Activated CD4-positive, alpha-beta T cell treated with anti-CD3 and anti-CD28 coated beads for 1 hour (primary cell): ENCODE results near the gene PTGIR.

Source experiments
- DNase-seq: peaks from one replicate; pipeline ENCODE4 v3.0.0-alpha.2; 2020

The PTGIR gene, protein sequence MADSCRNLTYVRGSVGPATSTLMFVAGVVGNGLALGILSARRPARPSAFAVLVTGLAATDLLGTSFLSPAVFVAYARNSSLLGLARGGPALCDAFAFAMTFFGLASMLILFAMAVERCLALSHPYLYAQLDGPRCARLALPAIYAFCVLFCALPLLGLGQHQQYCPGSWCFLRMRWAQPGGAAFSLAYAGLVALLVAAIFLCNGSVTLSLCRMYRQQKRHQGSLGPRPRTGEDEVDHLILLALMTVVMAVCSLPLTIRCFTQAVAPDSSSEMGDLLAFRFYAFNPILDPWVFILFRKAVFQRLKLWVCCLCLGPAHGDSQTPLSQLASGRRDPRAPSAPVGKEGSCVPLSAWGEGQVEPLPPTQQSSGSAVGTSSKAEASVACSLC

DNA sequence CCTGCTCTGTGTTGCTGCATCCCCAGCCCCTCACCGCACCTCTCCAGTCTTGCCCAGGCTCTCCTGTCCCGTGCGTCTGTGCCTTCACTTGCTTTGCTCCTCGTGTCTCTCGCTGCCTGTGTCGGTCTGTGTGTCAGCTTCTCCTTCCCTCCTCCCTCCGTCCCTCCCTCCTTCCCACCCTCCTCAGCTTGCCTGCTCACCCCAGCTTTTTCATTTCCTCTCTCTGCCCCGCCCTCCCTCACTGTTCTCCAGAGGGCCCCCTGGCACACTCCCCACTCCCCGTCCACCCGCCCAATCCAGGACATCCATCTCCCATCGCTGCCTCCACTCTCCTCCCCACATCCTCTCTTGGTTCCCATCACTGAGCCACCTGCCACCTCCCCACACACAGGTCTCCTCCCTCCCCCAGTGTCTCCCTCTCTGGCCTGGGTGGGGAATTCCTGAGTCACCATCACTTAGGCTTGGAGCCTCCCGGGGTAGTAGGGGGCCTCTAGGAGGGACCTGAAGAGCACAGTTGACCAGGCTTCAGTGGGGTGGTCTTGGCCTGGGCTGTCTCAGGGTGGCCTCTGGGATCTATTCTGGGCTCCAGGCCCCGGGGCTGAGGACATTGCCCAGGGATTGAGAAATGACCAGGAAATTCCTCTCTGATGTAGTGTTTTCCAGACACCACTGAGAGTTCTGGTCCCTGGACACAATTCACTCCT, at the start of gene PTGIR:
PTGIR (minus strand) TSS at position 132 of the 704 bp plus-strand sequence. CDS start 864 bp downstream, outside the sequence.
- no peak for DNase-seq

DNA sequence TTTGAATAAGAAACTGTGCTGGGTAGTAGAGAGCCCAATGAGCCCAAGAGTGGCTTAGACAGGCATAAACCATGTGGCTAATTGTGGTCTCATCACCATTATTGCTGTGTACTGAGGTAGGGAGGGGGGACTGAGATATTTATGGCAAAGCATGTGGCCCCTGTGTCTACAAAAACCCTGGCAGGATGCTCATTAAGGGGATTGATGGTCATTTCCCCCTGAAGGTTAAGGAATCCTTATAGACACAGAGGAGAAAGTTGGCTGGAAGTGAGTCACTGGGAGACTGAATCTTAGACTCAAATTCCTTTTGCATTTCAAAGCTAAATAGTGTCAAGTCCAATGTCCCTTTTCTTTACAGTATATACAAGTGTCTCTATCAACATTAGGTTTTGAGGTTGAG, 45.9 kb upstream of the PTGIR start:
- no peak for DNase-seq

DNA sequence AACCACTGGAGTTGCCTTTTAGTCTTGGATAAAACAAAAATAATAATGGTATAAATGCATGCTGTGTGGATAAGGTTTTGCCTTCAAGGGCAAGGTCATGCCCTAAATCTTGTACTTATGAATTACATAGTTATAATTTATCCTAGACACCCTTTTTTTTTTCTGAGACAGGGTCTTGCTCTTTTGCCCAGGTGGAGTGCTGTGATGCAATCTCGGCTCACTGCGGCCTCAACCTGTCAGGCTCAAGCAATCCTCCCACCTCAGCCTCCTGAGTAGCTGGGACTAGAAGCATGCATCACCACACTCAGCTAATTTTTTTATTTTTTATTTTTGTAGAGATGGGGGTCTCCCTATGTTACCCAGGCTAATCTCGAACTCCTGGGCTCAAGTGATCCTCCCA, 43.8 kb upstream of the PTGIR start:
- DNase-seq: no peak

DNA sequence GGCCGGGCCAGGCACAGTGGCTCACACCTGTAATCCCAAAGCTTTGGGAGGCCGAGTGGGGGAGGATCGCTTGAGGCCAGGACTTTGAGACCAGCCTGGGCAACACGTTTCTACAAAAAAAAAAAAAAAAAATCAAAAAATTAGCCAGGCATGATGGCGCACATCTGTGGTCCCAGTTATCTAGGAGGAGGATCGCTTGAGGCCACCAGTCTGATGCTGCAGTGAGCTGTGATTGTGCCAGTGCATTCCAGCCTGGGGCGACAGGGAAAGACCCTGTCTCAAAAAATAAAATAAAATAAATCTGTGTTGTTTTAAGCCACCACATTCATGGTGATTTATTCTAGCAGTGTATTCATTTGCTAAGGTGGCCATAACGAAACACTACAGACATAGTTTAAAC, 40.2 kb upstream of the PTGIR start:
- no peak for DNase-seq

DNA sequence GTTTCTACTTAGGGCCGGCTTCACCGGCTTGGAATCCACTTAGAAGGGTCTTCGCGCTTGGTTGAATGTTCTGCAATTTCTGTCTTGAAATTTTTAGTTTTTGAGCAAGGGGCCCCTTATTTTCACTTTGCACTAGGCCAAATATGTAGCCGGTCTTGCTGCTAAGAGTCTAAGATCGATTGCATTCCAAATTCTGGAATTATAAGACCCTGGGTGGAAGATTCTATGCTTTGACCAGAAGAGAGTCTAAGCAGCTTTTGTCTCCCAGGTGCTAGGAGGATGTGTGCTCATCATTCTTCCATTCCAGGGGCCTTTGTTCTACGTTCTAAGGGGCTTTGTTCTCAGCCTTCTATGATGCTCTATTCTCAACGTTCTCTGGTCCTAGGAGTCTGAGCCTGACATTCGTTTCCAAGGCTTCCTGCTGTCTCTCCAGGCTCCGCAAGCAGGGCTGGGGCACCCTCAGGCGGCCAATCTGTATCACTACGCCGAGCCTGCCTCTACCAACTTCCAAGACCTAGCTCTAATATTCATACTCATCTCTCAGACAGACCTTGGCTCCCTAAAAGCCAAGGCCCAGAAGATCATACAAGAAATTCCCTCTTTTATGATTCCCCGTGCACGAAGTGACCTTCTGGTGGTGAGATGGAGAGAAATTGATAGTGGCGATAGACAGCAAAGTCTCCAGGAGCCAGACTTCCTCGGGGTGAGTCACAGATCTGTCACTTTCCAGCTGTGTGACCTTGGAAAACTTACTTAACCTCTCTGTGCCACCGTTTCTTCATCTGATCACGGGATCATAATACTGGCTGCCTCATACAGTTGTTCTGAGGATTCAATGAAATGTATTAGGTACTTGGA, 37.1 kb upstream of the PTGIR start:
- DNase-seq: peak; percentile 65

DNA sequence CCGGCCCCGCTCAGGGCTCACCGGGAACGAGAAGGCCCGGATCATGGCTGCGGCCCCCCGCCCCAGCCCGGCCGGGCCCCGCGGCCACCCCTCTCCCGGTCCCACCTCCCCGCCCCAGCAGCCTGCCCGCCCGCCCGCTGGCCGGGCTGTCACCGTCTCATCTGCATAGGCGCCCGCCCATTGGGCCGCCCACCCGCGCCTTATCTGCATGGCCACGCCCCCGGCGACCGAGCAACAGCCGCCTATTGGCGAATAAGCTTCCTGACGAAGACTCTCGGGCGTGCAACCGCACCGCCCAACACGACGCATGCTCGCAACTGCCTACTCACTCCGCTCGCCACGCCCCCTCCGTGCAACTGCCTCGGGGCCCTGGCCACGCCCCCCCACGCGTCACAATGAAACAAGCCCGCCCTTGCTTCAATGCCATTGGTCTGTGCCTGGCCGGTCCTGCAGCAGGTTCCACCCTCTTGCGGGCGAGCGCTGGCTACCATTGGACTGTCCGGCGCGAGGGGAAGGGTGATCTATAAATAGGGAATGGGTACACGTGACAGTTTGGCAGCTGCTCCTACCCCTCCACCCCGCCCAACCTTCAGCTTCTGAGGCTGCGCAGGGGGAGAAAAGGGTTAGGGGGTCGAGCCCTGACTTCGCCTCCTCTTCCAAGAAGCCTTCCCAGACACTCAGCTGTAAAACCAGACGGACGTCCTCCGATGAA, 36.3 kb upstream of the PTGIR start, which contains the start of gene DACT3:
DACT3 (minus strand) TSS at position 163 of the 712 bp plus-strand sequence; CDS start at position 45, 118 bp downstream.
- peak; percentile 100 for DNase-seq

DNA sequence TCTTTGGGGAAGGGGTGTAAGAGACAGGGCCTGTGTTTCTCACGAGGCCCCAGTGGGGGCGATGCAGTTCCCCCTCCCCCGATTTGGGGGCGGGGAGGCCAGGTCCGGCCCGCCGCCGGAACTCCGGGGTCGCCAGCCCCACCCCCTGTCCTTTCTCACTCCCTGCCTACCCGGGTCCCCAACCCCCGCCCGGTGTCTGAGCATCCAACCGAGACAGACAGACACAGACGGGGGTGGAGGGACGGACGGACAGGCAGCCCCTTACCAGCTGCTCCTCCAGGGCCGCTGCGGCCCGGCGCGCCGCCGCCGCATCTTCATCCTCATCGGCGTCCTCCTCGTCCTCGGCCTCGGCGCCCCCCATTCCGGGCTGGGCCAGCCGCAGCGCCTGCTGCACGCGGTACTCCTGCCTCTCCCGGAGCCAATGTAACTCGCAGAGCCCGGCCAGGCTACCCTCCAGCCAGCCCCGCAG, 35.7 kb upstream of the PTGIR start:
- DNase-seq: peak; percentile 10

DNA sequence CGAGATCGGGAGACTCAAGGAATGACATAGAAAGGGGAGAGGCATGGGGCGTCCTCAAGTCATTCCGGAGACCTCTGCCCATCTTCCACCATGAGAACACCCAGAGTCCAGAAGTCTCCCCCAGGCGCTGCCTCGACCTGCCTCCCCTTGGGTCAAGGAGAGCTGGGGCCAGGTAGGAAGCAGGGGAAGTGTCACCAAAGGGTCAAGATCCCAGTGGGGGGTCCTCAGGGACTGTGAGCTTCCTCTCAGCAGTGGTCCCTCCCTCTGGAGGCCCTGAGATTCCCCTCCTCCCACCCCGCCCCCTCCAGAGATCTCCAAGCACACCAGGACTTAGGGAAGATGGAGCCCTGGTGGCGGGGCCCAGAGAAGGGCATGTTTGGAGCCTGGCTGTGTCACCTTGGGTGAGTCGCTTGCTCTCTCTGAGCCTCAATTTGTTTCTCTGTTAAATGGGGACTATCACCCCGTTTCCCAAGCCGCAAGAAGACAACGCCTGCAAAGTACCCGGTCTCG, 35.2 kb upstream of the PTGIR start:
- no peak for DNase-seq

DNA sequence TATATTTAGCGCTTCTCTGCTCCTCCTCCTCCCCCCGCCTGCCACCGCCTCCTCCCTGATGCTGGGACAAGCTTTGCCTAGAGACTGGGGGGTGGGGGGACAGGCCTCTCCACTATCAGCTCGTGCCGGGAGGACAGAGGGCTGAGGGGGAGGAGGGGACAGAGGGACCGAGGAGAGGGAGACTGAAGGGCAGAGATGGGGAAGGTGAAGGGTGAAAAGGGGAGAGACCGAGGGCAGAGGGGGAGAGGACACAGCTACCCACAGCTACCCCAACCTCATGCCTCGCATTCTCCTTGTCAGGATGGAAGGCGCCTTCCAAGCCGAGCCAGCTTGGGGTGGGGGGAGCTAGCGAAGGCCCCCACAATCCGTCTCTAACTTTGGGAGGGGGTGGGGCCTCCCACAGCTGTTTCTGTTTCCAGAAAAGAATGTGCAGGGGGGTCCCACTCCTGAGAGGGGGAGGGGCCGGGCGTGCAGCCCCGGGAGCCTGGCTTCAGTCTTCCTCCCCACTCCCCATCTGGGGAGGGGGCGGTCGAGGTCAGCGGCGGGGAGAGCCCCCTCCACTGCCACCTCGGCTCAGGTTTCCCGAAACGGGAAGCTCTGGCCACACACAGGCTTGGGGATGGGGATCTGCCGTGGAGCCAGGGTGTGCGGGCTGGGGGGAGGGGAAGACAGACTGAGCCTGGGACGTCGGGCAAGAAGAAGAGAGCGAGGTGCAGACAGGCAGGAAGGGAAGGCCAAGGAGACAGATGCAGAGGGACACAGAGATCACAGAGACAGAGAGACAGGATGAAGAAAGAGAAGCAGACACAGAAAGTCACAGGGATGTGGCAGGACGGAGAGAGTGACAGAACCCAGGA, 34.5 kb upstream of the PTGIR start:
- no peak for DNase-seq

DNA sequence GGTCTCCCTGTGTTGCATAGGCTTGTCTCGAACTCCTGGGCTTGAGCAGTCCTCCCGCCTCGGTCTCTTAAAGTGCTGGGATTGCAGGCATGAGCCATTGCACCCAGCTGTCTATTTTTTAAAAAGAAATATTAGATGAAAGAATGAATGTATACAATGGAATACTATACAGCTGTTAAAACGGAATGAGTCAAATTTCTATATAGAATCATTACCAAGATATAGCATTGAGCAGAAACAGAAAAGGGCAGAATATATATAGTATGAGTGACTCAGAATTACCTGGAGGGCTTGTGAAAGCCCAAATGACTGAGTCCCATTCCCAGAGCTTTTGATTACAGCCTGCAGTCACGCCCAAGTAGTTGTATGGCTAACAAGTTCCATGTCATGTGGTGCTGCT, 31.7 kb upstream of the PTGIR start:
- DNase-seq: no peak

DNA sequence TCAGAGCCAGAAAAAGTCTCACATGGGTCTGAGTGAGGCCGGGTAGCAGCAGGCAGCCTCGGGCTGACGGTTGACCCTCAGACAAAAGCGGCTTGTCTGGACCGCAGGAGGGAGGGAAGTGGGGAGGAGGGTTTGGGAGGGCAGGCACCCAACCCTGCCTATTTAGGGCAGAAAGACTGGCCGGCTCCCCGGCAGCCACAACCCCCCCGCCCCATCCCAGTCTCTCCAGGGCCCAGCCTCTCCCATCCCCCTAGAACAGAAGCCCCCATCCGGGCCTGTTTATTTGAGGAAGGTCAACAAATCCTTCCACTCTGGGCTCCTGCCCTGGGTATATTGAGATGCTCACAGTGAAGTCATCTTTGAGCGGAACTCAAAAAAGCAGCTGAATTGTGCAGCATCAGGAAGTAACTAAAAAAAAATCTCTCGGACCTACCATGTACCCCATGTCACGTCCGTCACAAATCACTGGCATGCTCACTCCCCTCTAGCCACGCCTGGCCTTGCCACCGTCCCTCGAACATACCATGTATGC, 29.8 kb upstream of the PTGIR start:
- DNase-seq: no peak

DNA sequence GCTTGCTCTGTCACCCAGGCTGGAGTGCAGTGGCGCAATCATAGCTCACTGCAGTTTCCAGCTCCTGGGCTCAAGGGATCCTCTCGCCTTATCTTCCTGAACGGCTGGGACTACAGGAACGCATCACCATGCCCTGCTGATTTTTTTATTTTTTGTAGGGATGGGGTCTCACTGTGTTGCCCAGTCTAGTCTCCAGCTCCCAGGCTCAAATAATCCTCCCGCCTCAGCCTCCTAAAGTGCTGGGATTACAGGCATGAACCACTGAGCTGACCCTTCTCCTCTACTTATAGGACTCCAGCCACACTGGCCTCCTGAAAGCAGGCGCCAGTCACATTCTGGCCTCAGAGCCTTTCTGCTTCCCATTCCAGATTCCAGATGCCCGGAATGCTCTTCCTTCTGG, 25.6 kb upstream of the PTGIR start:
- no peak for DNase-seq

DNA sequence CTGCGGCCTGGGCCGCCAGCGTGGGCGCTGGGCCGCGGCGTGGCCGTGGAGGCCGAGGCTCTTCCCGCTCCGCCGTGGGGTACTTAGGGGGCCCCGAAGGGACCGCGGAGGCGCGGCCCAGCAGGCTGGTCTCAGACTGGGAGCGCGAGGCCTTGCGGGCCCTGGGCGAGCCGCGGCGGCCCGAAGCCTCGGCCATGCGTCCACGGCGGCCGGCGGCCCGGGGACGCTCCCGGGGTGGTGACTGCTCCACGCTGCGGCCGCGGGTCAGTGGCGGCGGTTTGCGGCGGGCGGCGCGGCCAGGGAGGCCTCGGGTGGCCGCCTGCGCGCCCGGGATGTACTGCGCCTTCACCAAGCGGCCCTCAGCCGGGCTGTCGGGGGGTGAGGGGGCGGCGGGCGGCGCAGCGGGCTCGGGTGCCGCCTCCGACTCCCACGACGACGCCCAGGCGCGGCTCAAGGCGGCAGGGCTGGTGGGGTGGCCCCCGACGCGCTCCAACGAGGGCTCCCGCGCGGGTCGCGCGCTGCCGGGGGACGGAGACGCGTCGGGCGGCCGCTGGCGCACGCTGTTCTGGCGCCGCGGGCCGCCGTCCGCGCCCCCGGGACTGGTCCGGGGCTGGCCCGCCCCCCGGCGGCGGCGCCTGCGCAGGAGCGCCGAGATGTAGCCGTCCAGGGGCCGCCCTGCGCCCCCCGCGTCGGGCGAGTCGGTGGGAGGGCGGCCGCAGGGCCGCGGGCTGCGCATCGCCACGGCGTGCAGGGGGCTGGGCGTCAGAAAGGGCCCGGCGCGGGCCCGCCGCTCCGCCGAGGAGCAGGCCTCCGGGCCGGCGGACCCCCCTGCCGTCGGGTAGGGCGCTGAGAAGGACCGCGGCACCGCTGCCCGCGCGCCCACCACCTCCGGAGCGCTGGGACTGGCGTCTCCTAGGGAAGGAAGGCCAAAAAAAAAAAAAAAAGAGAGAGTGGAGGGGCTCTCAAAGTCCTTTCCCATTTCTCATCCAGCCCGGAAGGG, 24.4 kb upstream of the PTGIR start:
- DNase-seq: no peak

DNA sequence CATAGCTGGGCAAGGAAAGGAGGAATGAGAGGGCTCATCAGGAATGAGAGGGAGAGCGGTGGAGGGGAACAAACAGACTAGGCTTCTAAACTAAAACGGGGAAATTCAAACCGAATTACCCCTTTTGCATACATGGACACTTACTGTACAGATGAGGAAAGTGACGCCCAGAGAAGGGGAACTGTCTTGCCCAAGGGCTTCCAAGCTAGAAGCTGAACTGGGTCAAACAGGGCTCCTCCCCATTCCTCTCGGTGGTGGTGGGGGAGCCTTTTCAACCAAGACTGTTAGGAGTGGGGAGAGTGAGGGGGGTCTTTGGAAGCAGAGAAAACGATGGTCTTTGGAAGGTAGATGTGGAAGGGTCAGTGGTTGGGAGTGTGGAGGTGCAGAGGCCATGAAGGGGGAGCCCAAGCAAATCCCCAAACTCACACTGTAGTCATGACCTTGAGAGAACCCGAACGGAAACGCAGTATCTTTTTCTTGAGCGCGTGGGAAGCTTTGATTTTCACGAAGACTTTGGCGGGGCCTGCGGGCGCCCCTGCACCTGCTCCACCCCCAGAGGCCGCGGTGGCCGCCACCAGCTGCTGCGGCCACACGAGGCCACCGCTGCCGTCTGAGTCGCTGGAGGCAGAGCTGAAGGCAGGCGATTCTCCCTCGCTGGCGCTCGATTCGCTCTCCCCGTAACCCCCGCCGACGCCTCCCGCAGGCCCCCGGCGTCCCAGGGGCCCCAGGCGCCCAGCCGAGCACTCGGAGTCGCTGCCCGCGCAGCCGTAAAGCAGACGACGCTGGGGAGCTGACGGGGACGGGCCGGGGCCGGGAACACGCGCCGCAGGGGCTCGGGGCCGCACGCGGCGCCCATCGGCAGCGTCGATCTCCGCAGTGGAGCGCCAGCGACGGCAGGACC, 23.4 kb upstream of the PTGIR start:
- DNase-seq: no peak

DNA sequence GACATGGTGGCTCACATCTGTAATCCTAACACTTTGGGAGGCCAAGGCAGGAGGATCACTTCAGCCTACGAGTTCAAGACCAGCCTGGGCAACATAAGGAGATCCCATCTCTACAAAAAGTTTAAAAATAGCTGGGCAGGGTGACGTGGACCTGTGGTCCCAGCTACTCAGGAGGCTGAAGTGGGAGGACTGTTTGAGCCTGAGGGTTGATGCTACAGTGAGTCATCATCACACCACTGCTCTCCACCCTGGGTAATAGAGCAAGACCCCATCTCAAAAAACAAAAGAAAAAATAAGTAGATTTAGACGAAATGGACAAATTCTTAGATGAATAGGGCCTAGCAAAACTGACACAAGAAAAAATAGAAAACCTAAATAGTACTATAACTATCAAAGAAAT, 21.5 kb upstream of the PTGIR start:
- no peak for DNase-seq

DNA sequence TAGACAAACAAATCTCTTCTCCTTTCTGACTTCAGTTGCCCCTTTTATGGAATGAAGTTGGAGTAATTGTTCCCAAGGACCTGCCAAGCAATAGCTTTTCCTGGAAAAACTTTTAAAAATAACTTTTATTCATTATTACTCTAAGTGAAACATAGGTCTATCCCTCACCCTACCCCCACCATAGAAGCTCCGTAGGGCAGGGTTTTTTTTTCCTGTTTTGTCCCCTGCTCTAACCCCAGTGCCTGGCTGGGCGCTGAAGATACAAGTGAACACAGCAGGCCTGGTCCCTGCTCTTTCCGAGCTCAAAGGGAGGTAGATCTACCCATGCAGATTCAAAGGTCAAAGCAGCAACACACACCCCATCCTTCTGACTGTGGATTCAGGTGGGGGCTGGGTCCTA, 19.8 kb upstream of the PTGIR start:
- DNase-seq: no peak

DNA sequence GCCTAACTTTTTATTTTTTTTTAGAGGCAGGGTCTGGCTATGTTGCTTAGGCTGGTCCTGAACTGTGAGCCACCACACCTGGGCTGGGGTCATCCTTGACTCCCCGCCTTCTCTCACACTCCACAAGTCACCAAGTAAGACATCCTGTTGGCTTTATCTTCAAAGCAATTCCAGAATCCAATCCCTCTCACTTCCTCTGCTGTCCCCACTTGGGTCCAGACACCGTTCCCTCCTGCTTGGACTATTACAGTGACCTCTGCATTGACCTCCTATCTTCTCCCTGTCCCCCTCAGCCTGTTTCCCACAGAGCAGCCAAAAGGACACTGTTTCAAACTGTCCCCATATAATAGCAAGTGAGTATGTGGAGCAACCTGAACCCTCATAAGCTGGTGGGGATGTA, 15.8 kb upstream of the PTGIR start:
- DNase-seq: no peak

DNA sequence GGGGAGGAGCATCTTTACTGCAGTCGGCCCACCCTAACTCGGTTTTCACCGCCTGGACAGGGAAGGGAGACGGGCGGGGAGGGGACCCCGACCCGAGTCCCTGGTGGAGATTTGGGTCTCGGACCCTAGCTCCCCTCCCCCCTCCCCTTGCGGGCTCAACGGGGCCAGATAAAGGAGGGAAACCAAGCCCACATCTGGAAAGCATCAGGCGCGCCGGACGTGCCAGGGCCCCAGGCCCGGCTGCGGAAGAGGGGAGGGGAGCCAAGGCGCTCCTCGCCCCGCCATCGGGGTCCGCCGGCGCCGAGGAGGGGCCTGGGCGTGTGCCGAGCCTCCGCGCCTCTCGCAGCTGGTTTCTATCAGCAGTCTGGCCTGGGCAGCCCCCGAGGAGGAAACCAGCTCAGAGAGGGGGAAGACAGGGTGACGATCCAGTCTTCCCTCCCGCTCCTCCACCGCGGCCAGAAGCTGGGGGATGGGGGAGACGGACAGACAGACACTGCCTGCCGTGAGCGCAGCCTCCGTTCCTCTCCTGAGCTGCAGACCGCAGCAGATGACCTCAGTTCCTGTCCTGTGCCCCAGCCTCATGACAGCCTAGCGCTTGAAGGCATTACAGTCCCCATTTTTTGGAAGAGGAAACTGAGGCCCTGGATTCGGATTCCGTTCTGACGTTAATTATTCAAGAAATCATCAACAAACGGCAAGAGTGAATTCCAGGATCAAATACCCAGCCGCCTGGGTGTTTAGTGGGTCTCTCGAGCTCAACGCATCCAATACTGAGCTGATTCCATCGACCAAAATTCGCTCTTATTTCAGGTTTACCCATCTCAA, 14.7 kb upstream of the PTGIR start:
- DNase-seq: no peak
